ENCODE data around the gene SLC25A4. TPM values are rescaled to one million over a fixed set of nuclear protein-coding genes. Genes with fewer than 3 reads are reported as not detected.
"Not testable (repeated sequence)": the region's sequence is repeated elsewhere in the genome, so short reads cannot be mapped to it uniquely, and the experiment has no call there.

The SLC25A4 gene
- total RNA-seq, 2 donors from 2014 or later = 918 to 1,103 TPM

- no peak for TF ChIP-seq CTCF (IDR thresholded peaks at IDR 0.05)
- Histone ChIP-seq H3K9me3 (no peaks in the 10 kb centered on the region), H3K4me3 (no peak overlapping the region), H3K4me1 (no peaks in the 10 kb centered on the region), H3K27me3 (no peaks in the 10 kb centered on the region), H3K27ac (no peak overlapping the region), H3K36me3 (no peaks in the 10 kb centered on the region)
- no peak for DNase-seq (ENCODE audit: low spot score)
Observed at GRCh38 chr4:185196437-185196836, 53.4 kb downstream of the SLC25A4 start.

DNA sequence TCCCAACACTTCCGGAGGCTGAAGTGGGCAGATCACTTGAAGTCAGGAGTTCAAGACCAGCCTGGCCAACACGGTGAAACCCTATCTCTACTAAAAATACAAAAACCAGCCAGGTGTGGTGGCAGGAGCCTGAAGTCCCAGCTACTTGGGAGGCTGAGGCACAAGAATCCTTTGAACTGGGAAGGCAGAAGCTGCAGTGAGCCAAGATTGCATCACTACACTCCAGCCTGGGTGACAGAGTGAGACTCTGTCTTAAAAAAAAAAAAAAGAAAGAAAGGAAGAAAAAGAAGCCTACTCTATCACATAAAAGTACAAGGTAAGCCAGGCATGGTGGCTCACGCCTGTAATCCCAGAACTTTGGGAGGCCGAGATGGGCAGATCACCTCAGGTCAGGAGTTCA is 55.1 kb downstream of the SLC25A4 start:
- H3K27ac ChIP-seq; DNase-seq (ENCODE audit: low spot score); H3K9me3 ChIP-seq; H3K4me3 ChIP-seq; H3K36me3 ChIP-seq; H3K27me3 ChIP-seq: not testable (repeated sequence)
- peaks cover 0 to 14% of the 10 kb centered on the region in 2 donors for H3K4me1 ChIP-seq

Other genes starting within 250 kb of the SLC25A4 start
- gene HELT, start 124.8 kb upstream of the SLC25A4 start, total RNA-seq = not detected
- 10 to 100 TPM; 14.1 to 15.1 TPM for gene CFAP97, start 60.7 kb downstream of the SLC25A4 start, total RNA-seq
- gene SNX25, start 66.3 kb downstream of the SLC25A4 start, total RNA-seq = 10 to 100 TPM; 13.2 to 16.8 TPM